H9 (cell line): Measurements from ENCODE around the gene RPL28. TPM values are rescaled to one million over a fixed set of nuclear protein-coding genes. Genes with fewer than 3 reads are reported as not detected.
A peak's percentile ranks its signal among the peaks of the same experiment; 100 is the strongest.

Experiments
- DNase-seq: peaks from one replicate; pipeline ENCODE4 v3.0.0-alpha.2; 2017
- H2AFZ ChIP-seq: one replicate; pipeline ENCODE4 v1.6.1; 2013; ENCODE audit warnings: mild to moderate bottlenecking, low read length, control low read depth, moderate library complexity
- H2AK5ac ChIP-seq: 2 replicates; pipeline ENCODE4 v1.6.1; 2013; ENCODE audit warnings: low read length, control low read depth, mixed read lengths; ENCODE audit not compliant: insufficient read length
- H2BK120ac ChIP-seq: one replicate; pipeline ENCODE4 v1.6.1; 2013; ENCODE audit warnings: low read depth, mild to moderate bottlenecking, low read length, control low read depth, inconsistent platforms; ENCODE audit not compliant: poor library complexity, severe bottlenecking
- H2BK12ac ChIP-seq: 2 replicates; pipeline ENCODE4 v1.6.1; 2013; ENCODE audit warnings: low read length, control low read depth, mixed read lengths, low read depth; ENCODE audit not compliant: insufficient read length
- H2BK15ac ChIP-seq: 2 replicates; pipeline ENCODE4 v1.6.1; 2013; ENCODE audit warnings: low read depth, low read length, control low read depth
- H2BK20ac ChIP-seq: one replicate; pipeline ENCODE4 v1.6.1; 2013; ENCODE audit warnings: low read depth, mild to moderate bottlenecking, low read length, control low read depth, inconsistent platforms; ENCODE audit not compliant: poor library complexity, severe bottlenecking
- H2BK5ac ChIP-seq: 2 replicates; pipeline ENCODE4 v1.6.1; 2013; ENCODE audit warnings: low read length, control low read depth, mixed read lengths; ENCODE audit not compliant: insufficient read length
- H3K14ac ChIP-seq: 2 replicates; pipeline ENCODE4 v1.6.1; 2013; ENCODE audit warnings: low read length, control low read depth; ENCODE audit not compliant: insufficient read depth
- H3K18ac ChIP-seq: 2 replicates; pipeline ENCODE4 v1.6.1; 2013; ENCODE audit warnings: low read depth, mild to moderate bottlenecking, mixed read lengths, low read length, control low read depth; ENCODE audit not compliant: insufficient read length
- H3K23ac ChIP-seq: 2 replicates; pipeline ENCODE4 v1.6.1; 2013; ENCODE audit warnings: low read length, control low read depth, mixed read lengths, low read depth; ENCODE audit not compliant: insufficient read length
- H3K23me2 ChIP-seq: 2 replicates; pipeline ENCODE4 v1.6.1; 2013; ENCODE audit warnings: low read depth, mild to moderate bottlenecking, mixed read lengths, low read length, control low read depth; ENCODE audit not compliant: insufficient read length, poor library complexity, severe bottlenecking
- H3K27ac ChIP-seq: 2 replicates; pipeline ENCODE4 v1.5.1; 2013; ENCODE audit warnings: low read length, control low read depth, mixed read lengths, low read depth; ENCODE audit not compliant: insufficient read length
- H3K27me3 ChIP-seq: 2 replicates; pipeline ENCODE4 v1.6.1; 2013; ENCODE audit warnings: low read length, control low read depth, inconsistent platforms; ENCODE audit not compliant: insufficient read depth
- H3K4ac ChIP-seq: 2 replicates; pipeline ENCODE4 v1.6.1; 2013; ENCODE audit warnings: low read depth, mild to moderate bottlenecking, control low read depth, inconsistent platforms, low read length, moderate library complexity
- H3K4me1 ChIP-seq: 2 replicates; pipeline ENCODE4 v1.6.1; 2013; ENCODE audit warnings: low read length, control low read depth, inconsistent platforms; ENCODE audit not compliant: insufficient read depth
- H3K4me2 ChIP-seq: 2 replicates; pipeline ENCODE4 v1.6.1; 2013; ENCODE audit warnings: low read length, control low read depth, mixed read lengths; ENCODE audit not compliant: insufficient read length, insufficient read depth
- H3K56ac ChIP-seq: 2 replicates; pipeline ENCODE4 v1.6.1; 2013; ENCODE audit warnings: low read depth, mild to moderate bottlenecking, mixed read lengths, low read length, control low read depth; ENCODE audit not compliant: insufficient read length
- H3K79me1 ChIP-seq: 2 replicates; pipeline ENCODE4 v1.6.1; 2013; ENCODE audit warnings: low read depth, mild to moderate bottlenecking, moderate library complexity, low read length, control low read depth, inconsistent platforms; ENCODE audit not compliant: insufficient read depth, poor library complexity, severe bottlenecking
- H3K79me2 ChIP-seq: 2 replicates; pipeline ENCODE4 v1.6.1; 2013; ENCODE audit warnings: low read length, control low read depth, inconsistent platforms; ENCODE audit not compliant: insufficient read depth
- H3K9ac ChIP-seq: 2 replicates; pipeline ENCODE4 v1.6.1; 2013; ENCODE audit warnings: low read length, control low read depth, mixed read lengths; ENCODE audit not compliant: insufficient read length; ENCODE audit errors: extremely low read depth
- H3K9me3 ChIP-seq: one replicate; pipeline ENCODE4 v1.6.1; 2013; ENCODE audit warnings: low read depth, low read length, inconsistent platforms; ENCODE audit not compliant: control insufficient read depth
- H3T11ph ChIP-seq: one replicate; pipeline ENCODE4 v1.6.1; 2013; ENCODE audit warnings: mild to moderate bottlenecking, low read length, control low read depth, inconsistent platforms
- H4K20me1 ChIP-seq: one replicate; pipeline ENCODE4 v1.6.1; 2013; ENCODE audit not compliant: control insufficient read depth, insufficient read length, insufficient read depth
- H4K5ac ChIP-seq: 2 replicates; pipeline ENCODE4 v1.6.1; 2013; ENCODE audit warnings: low read depth, mild to moderate bottlenecking, mixed read lengths, low read length, control low read depth; ENCODE audit not compliant: insufficient read length
- H4K8ac ChIP-seq: replicated peaks from 2 replicates; pipeline ENCODE4 v1.6.1; 2013; ENCODE audit warnings: low read length, control low read depth, mixed read lengths, low read depth; ENCODE audit not compliant: insufficient read length
- H4K91ac ChIP-seq: 2 replicates; pipeline ENCODE4 v1.6.1; 2013; ENCODE audit warnings: low read depth, mild to moderate bottlenecking, moderate library complexity, mixed read lengths, low read length, control low read depth; ENCODE audit not compliant: insufficient read length
- H3K27ac Mint-ChIP-seq, 3 experiments: 2 replicates in 2 of 3; 3 replicates in 1 of 3; pipeline ENCODE4 v1.8.0; 2020 to 2021; ENCODE audit warnings: mixed read lengths in 3 of 3, mild to moderate bottlenecking in 1 of 3, moderate library complexity in 1 of 3
- H3K27me3 Mint-ChIP-seq: 2 replicates; pipeline ENCODE4 v1.8.0; 2021; ENCODE audit warnings: low read depth, mild to moderate bottlenecking, moderate library complexity, mixed read lengths
- H3K36me3 Mint-ChIP-seq, 3 experiments: 2 replicates in 2 of 3; 3 replicates in 1 of 3; pipeline ENCODE4 v1.8.0; 2020 to 2021; ENCODE audit warnings: low read depth in 3 of 3, mixed read lengths in 3 of 3; ENCODE audit not compliant: insufficient read depth in 1 of 3
- H3K4me1 Mint-ChIP-seq, 2 experiments: 2 replicates each; pipeline ENCODE4 v1.8.0; 2020; ENCODE audit warnings: mixed read lengths in 2 of 2
- H3K4me3 Mint-ChIP-seq, 2 experiments: 2 replicates in 1 of 2; 3 replicates in 1 of 2; pipeline ENCODE4 v1.8.0; 2020 to 2021; ENCODE audit warnings: mild to moderate bottlenecking in 2 of 2, mixed read lengths in 2 of 2, moderate library complexity in 1 of 2
- H3K9me3 Mint-ChIP-seq, 2 experiments: 2 replicates in 1 of 2; 3 replicates in 1 of 2; pipeline ENCODE4 v1.8.0; 2020; ENCODE audit warnings: mild to moderate bottlenecking in 2 of 2, mixed read lengths in 2 of 2, moderate library complexity in 1 of 2
- CTCF ChIP-seq: fragments of 200-600 bp; sonication (generic); conservative IDR thresholded peaks from 3 replicates; pipeline ENCODE4 v1.8.0; 2021; ENCODE audit warnings: antibody characterized with exemption, mild to moderate bottlenecking
- WGBS: extraction: QIAGEN DNeasy Blood & Tissue Kit; methylation state at CpG from one replicate; pipeline ENCODE4 v1.1.7; 2013; ENCODE audit warnings: missing lambda C conversion rate, low lambda C conversion rate, mixed read lengths; ENCODE audit not compliant: insufficient read length; ENCODE audit errors: extremely low coverage; 5-methylcytosine and 5-hydroxymethylcytosine counted together
- total RNA-seq: library from RNA; stranded (reverse); gene quantifications from 2 replicates; pipeline ENCODE4 v1.2.1, GENCODE V29; 2021

Gene RPL28
- total RNA-seq, 1 experiment from 2014 or later: 2,076 TPM

- Histone ChIP-seq H3K14ac (no peak overlapping the region), H2BK120ac (no peak overlapping the region), H3K23me2 (peaks cover 17% of the 10 kb centered on the region), H2BK15ac (no peak overlapping the region), H3K4me2 (no peak overlapping the region), H4K5ac (no peak overlapping the region), H3K79me1 (no peaks in the 10 kb centered on the region), H3K27me3 (no peaks in the 10 kb centered on the region; the same call in 1 of the 2 replicates), H3K23ac (no peak overlapping the region), H4K20me1 (no peaks in the 10 kb centered on the region), H3K9ac (no peak overlapping the region), H4K91ac (no peak overlapping the region), H3K27ac (no peak overlapping the region), H3K4me1 (no peaks in the 10 kb centered on the region; the same call in 1 of the 2 replicates), H3T11ph (no peak overlapping the region), H2BK5ac (no peak overlapping the region), H2BK20ac (no peak overlapping the region), H3K56ac (no peak overlapping the region), H3K18ac (no peak overlapping the region), H3K4ac (no peak overlapping the region), H3K9me3 (no peaks in the 10 kb centered on the region), H2AK5ac (no peak overlapping the region), H2AFZ (no peak overlapping the region), H2BK12ac (no peak overlapping the region), H4K8ac (no peak overlapping the region), H3K79me2 (no peaks in the 10 kb centered on the region)
- no peak for DNase-seq
- WGBS: no CpG with 5 or more reads among the region's 7 CpGs
- no peak for TF ChIP-seq CTCF
- Mint-ChIP-seq H3K4me3 (no peak overlapping the region), H3K9me3 (no peaks in the 10 kb centered on the region; a peak in 1 of 5 replicates), H3K27me3 (peaks cover 26% of the 10 kb centered on the region), H3K27ac (peak overlapping the region in 1 of 3 experiments; percentile 6; a peak in 1 of 7 replicates), H3K36me3 (no peaks in the 10 kb centered on the region; a peak in 1 of 7 replicates), H3K4me1 (peaks cover 7 to 15% of the 10 kb centered on the region in 2 experiments)
Measured at GRCh38 chr19:55336101-55336500, 49.6 kb upstream of the RPL28 start.
